ENCODE results near the gene AGAP1. TPM values are rescaled to one million over a fixed set of nuclear protein-coding genes. Genes with fewer than 3 reads are reported as not detected.

Gene AGAP1
- total RNA-seq, 6 experiments from 2014 or later, result 14.1 to 16.0 (median 15.1) TPM

GRCh38 chr2:235710933-235711332 lies 217.1 kb downstream of the AGAP1 start:
- peaks cover 22% of the 10 kb centered on the region for H3K4me1 Mint-ChIP-seq (ENCODE audit: low read depth)
- DNase-seq, result no peak
- no peak for TF ChIP-seq CTCF (IDR thresholded peaks at IDR 0.05)
- peaks cover 8% of the 10 kb centered on the region; the same call in 1 of the 2 replicates for H3K36me3 Mint-ChIP-seq (ENCODE audit: low read depth)
- H3K27me3 Mint-ChIP-seq (ENCODE audit: insufficient read depth), result peaks cover 3% of the 10 kb centered on the region
- no peak overlapping the region for H3K27ac Mint-ChIP-seq
- no peak overlapping the region for H3K4me3 Mint-ChIP-seq
- no peaks in the 10 kb centered on the region for H3K9me3 Mint-ChIP-seq

GRCh38 chr2:235711527-235711926 lies 217.7 kb downstream of the AGAP1 start:
- no peak for DNase-seq
- Mint-ChIP-seq H3K36me3 (ENCODE audit: low read depth) (peaks cover 8% of the 10 kb centered on the region; the same call in 1 of the 2 replicates), H3K27me3 (ENCODE audit: insufficient read depth) (peaks cover 3% of the 10 kb centered on the region), H3K4me3 (no peak overlapping the region), H3K9me3 (no peaks in the 10 kb centered on the region), H3K27ac (no peak overlapping the region), H3K4me1 (ENCODE audit: low read depth) (peaks cover 22% of the 10 kb centered on the region)
- no peak for TF ChIP-seq CTCF (IDR thresholded peaks at IDR 0.05)

DNA sequence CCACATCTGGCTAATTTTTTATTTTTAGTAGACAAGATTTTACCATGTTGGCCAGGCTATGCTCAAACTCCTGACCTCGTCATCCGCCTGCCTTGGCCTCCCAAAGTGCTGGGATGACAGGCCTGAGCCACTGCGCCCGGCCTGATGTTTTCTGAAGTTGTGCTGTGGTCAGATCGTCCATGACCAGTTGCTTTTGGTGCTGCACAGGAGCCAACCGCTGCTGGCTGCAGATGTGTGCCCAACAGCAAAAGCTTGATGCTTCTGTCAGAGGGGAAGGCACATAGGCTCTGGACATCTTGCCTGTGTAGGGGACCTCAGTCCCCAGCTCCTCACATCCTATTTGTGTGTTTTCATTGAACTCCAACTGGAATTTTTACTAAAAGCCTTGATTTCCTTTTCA lies 218.3 kb downstream of the AGAP1 start:
- Mint-ChIP-seq H3K27me3 (ENCODE audit: insufficient read depth) (peaks cover 3% of the 10 kb centered on the region), H3K9me3 (no peaks in the 10 kb centered on the region), H3K36me3 (ENCODE audit: low read depth) (peaks cover 8% of the 10 kb centered on the region; the same call in 1 of the 2 replicates), H3K4me1 (ENCODE audit: low read depth) (peaks cover 22% of the 10 kb centered on the region), H3K27ac (no peak overlapping the region), H3K4me3 (no peak overlapping the region)
- no peak for DNase-seq
- TF ChIP-seq CTCF (IDR thresholded peaks at IDR 0.05), result no peak

DNA sequence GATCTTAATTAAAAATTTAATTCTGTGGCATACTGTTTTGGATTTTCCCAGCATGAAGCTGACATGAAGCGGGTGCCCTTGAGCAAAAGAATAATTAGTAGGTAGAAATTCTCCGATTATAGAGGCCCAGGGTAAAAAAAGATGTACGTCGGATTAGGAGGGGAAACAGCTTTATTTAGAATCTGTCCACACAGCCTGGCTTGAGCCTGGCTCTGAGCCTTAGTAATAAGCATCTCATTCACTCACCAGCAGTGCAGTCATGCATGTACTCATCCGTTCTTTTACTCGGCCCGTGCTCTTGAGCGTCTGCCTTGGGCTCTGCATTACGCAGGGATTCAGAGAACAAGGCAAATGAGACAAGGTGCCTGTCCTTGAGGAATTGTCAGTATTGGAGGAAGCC lies 219.3 kb downstream of the AGAP1 start:
- TF ChIP-seq CTCF (IDR thresholded peaks at IDR 0.05), result no peak
- Mint-ChIP-seq H3K27ac (no peak overlapping the region), H3K36me3 (ENCODE audit: low read depth) (peaks cover 8% of the 10 kb centered on the region; the same call in 1 of the 2 replicates), H3K4me1 (ENCODE audit: low read depth) (peaks cover 19% of the 10 kb centered on the region), H3K9me3 (no peaks in the 10 kb centered on the region), H3K4me3 (no peak overlapping the region), H3K27me3 (ENCODE audit: insufficient read depth) (peaks cover 3% of the 10 kb centered on the region)
- DNase-seq, result no peak

GRCh38 chr2:235715601-235716000 lies 221.8 kb downstream of the AGAP1 start:
- H3K4me1 Mint-ChIP-seq (ENCODE audit: low read depth), result 0 out of 2 replicates have a peak, but pooled peaks cover 4% of the 10 kb centered on the region
- no peak overlapping the region for H3K4me3 Mint-ChIP-seq
- DNase-seq, result no peak
- H3K27me3 Mint-ChIP-seq (ENCODE audit: insufficient read depth), result no peaks in the 10 kb centered on the region
- H3K36me3 Mint-ChIP-seq (ENCODE audit: low read depth), result no peaks in the 10 kb centered on the region
- TF ChIP-seq CTCF (IDR thresholded peaks at IDR 0.05), result no peak
- no peaks in the 10 kb centered on the region for H3K9me3 Mint-ChIP-seq
- H3K27ac Mint-ChIP-seq, result no peak overlapping the region

All from HFFc6 (cell line).